HCT116 (cell line): ENCODE data around the gene CACNA2D2. TPM values are rescaled to one million over a fixed set of nuclear protein-coding genes. Genes with fewer than 3 reads are reported as not detected.

ENCODE experiments used
- ATAC-seq: fragments of 200-7000 bp; cut with Tn5 transposase; 2 replicates; pipeline ENCODE4 v1.9.1; 2020; ENCODE audit warnings: mild to moderate bottlenecking, moderate library complexity
- BruUV-seq: library from RNA; stranded (reverse); fragments of 400-500 nt; replicated peaks from 2 replicates; lab custom pipeline; 2021; lab: Mats Ljungman, UMichigan
- CTCF ChIA-PET: fragments of 300-600 bp; sonication (Branson Sonifier 250); formaldehyde crosslinking; loops from one replicate; lab custom pipeline; 2021; ENCODE audit warnings: antibody characterized with exemption; lab: Charles Lee
- POLR2A ChIA-PET: fragments of 300-600, 350-600 bp; sonication (Branson Sonifier 250); formaldehyde crosslinking; loops from one replicate; lab custom pipeline; 2021; ENCODE audit warnings: antibody characterized with exemption; lab: Charles Lee
- RAD21 ChIA-PET, 2 experiments: fragments of 300-600 bp; sonication (Branson Sonifier 250); formaldehyde crosslinking; loops; one replicate each; lab custom pipeline; 2023; ENCODE audit warnings: low total read pairs in 2 of 2; ENCODE audit not compliant: uncharacterized antibody in 2 of 2, unreplicated experiment in 2 of 2, low non-redundant PET in 1 of 2; lab: Charles Lee
- DNase-seq: peaks from one replicate; pipeline ENCODE4 v3.0.0-alpha.2; 2010; ENCODE audit warnings: low read depth, low spot score
- H2AFZ ChIP-seq: fragments of 200-600 bp; shearing (Covaris generic), sonication (generic); 2 replicates; pipeline ENCODE4 v1.6.1; 2017; ENCODE audit warnings: low read depth, mixed run types, mixed read lengths, antibody characterized with exemption, low read length; ENCODE audit not compliant: poor library complexity, severe bottlenecking
- H3K27ac ChIP-seq: 2 replicates; pipeline ENCODE4 v1.5.1; 2012; ENCODE audit warnings: low read depth, low read length
- H3K27me3 ChIP-seq: fragments of 200-600 bp; sonication (generic); 2 replicates; pipeline ENCODE4 v1.6.1; 2016; ENCODE audit warnings: mixed run types, low read length, mixed read lengths; ENCODE audit not compliant: insufficient read depth
- H3K36me3 ChIP-seq, 2 experiments: fragments of 200-500 bp in 1 of 2; fragments of 200-600 bp in 1 of 2; sonication (Bioruptor generic) in 1 of 2; sonication (generic) in 1 of 2; 2 replicates each; pipeline versions ENCODE4 v1.5.1 to v1.6.1; 2014 to 2016; ENCODE audit warnings: low read length in 2 of 2, inconsistent platforms in 1 of 2, mixed read lengths in 1 of 2, mixed run types in 1 of 2; ENCODE audit not compliant: insufficient read depth in 2 of 2, control insufficient read depth in 1 of 2
- H3K4me1 ChIP-seq, 2 experiments: fragments of 200-600 bp in 1 of 2; sonication (generic) in 1 of 2; 2 replicates each; pipeline versions ENCODE4 v1.5.1 to v1.6.1; 2012 to 2017; ENCODE audit warnings: low read length in 2 of 2, inconsistent platforms in 1 of 2, mild to moderate bottlenecking in 1 of 2, mixed read lengths in 1 of 2, mixed run types in 1 of 2, moderate library complexity in 1 of 2; ENCODE audit not compliant: insufficient read depth in 2 of 2, control insufficient read depth in 1 of 2
- H3K4me2 ChIP-seq: fragments of 200-600 bp; sonication (generic); 2 replicates; pipeline ENCODE4 v1.6.1; 2017; ENCODE audit warnings: mixed run types, low read length, mixed read lengths
- H3K4me3 ChIP-seq, 2 experiments: fragments of 200-600 bp in 1 of 2; sonication (generic) in 1 of 2; replicated peaks in 1 of 2; 2 replicates each; pipeline ENCODE4 v1.5.1; 2011 to 2016; ENCODE audit warnings: low read length in 2 of 2, control low read depth in 1 of 2, low read depth in 1 of 2, mild to moderate bottlenecking in 1 of 2, mixed read lengths in 1 of 2, mixed run types in 1 of 2
- H3K79me2 ChIP-seq: fragments of 200-600 bp; sonication (generic); 2 replicates; pipeline ENCODE4 v1.6.1; 2017; ENCODE audit warnings: mild to moderate bottlenecking, mixed run types, low read length, moderate library complexity, mixed read lengths; ENCODE audit not compliant: insufficient read depth
- H3K9ac ChIP-seq: fragments of 200-600 bp; sonication (generic); 2 replicates; pipeline ENCODE4 v1.6.1; 2016; ENCODE audit warnings: low read length, mixed read lengths
- H3K9me2 ChIP-seq: fragments of 200-600 bp; sonication (generic), shearing (Covaris generic); 2 replicates; pipeline ENCODE4 v1.6.1; 2017; ENCODE audit warnings: mixed run types, mild to moderate bottlenecking, moderate library complexity; ENCODE audit not compliant: insufficient read depth
- H3K9me3 ChIP-seq, 2 experiments: fragments of 200-500 bp in 1 of 2; fragments of 200-600 bp in 1 of 2; sonication (Bioruptor generic) in 1 of 2; sonication (generic) in 1 of 2; 2 replicates each; pipeline ENCODE4 v1.6.1; 2014 to 2017; ENCODE audit warnings: low read length in 2 of 2, mixed read lengths in 2 of 2, inconsistent platforms in 1 of 2, low read depth in 1 of 2, mild to moderate bottlenecking in 1 of 2, mixed run types in 1 of 2, moderate library complexity in 1 of 2; ENCODE audit not compliant: control insufficient read depth in 1 of 2, insufficient read depth in 1 of 2
- H4K20me1 ChIP-seq: fragments of 200-600 bp; sonication (generic), shearing (Covaris generic); 2 replicates; pipeline ENCODE4 v1.6.1; 2017; ENCODE audit warnings: mixed run types, mild to moderate bottlenecking, moderate library complexity; ENCODE audit not compliant: insufficient read depth
- CBX3 ChIP-seq: IDR thresholded peaks from 2 replicates; pipeline ENCODE4 v1.6.1; 2012; ENCODE audit warnings: low read depth
- ELF1 ChIP-seq: IDR thresholded peaks from 2 replicates; pipeline ENCODE4 v1.6.1; 2012; ENCODE audit warnings: low read depth, borderline replicate concordance
- EZH2 ChIP-seq: fragments of 200-600 bp; sonication (generic); IDR thresholded peaks from 2 replicates; pipeline ENCODE4 v1.6.1; 2017; ENCODE audit warnings: antibody characterized with exemption, mixed run types
- POLR2A ChIP-seq: IDR thresholded peaks from 2 replicates; pipeline ENCODE4 v1.7.0; 2011; ENCODE audit warnings: borderline replicate concordance; ENCODE audit not compliant: insufficient read depth, insufficient read length; ENCODE audit errors: extremely low read depth
- POLR2AphosphoS5 ChIP-seq: IDR thresholded peaks from 2 replicates; pipeline ENCODE4 v1.6.1; 2011; ENCODE audit warnings: mild to moderate bottlenecking, low read depth, low read length, moderate library complexity
- ZFX ChIP-seq: fragments of 450-650 bp; IDR thresholded peaks from 2 replicates; pipeline ENCODE4 v1.6.1; 2017
- intact Hi-C: fragments of 100-400 bp; cut with micrococcal nuclease; formaldehyde crosslinking; loops from 2 replicates; pipeline ENCODE4 v1.10.0; 2022
- total RNA-seq: library from RNA; stranded (reverse); gene quantifications from one replicate; pipeline ENCODE4 v1.2.1, GENCODE V29; 2021; ENCODE audit not compliant: unreplicated experiment

CACNA2D2 gene
- total RNA-seq, 1 experiment from 2014 or later = 10.2 TPM

DNA sequence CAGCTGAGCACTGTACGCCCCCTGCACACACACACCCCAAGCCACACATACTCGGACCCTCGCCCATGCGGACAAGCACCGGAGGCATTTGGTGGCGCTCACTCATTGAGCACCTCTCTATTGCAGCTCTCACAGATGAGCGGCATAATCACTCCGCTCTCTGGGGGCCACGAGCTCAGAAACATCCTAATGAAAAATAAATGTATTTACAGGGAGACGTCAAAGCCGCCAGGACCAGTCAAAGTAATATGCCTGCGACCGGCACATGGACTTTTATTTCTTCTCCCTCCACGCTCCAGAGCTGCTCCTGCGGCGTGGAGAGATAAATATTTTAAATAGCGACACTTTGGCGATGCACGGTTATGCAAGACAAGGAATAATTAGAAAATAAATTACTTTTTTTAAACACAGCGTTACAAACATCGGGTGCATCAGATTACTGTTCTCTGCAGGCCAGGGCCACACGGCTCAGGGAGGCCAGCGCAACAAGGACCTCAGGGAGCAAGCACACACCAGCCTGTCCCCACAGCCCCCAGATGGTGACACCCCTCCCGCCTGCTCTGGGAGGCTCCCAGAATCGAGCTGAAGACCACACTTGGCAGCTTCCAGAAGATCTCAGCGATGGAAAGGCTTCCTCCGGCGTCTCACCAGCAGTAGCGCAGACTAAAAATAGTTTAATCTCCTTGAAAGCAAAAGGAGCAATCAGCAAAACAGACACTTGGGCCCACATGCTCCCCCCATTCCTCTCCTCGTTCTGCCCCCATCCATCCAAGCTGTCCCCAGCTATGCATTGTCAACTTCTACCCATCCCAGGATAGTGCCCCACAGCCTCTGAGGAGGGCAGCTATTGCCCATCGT, 48.0 kb downstream of the CACNA2D2 start:
- ChIA-PET POLR2A (no interaction called here), RAD21 (no interaction called here), CTCF (no interaction called here)
- Histone ChIP-seq H2AFZ (no peak overlapping the region), H3K9ac (no peak overlapping the region), H3K9me2 (no peaks in the 10 kb centered on the region), H3K79me2 (no peaks in the 10 kb centered on the region), H3K4me1 (no peaks in the 10 kb centered on the region), H3K27me3 (no peaks in the 10 kb centered on the region), H3K9me3 (no peaks in the 10 kb centered on the region), H3K27ac (no peak overlapping the region), H4K20me1 (no peaks in the 10 kb centered on the region), H3K4me2 (no peak overlapping the region), H3K36me3 (no peaks in the 10 kb centered on the region), H3K4me3 (no peak overlapping the region)
- no TSS peak for BruUV-seq
- DNase-seq (no peak), ATAC-seq (no peak)
- intact Hi-C loops = no loop called here
- TF ChIP-seq POLR2A = no peak
- no peak for TF ChIP-seq CBX3
- TF ChIP-seq ELF1 = no peak

DNA sequence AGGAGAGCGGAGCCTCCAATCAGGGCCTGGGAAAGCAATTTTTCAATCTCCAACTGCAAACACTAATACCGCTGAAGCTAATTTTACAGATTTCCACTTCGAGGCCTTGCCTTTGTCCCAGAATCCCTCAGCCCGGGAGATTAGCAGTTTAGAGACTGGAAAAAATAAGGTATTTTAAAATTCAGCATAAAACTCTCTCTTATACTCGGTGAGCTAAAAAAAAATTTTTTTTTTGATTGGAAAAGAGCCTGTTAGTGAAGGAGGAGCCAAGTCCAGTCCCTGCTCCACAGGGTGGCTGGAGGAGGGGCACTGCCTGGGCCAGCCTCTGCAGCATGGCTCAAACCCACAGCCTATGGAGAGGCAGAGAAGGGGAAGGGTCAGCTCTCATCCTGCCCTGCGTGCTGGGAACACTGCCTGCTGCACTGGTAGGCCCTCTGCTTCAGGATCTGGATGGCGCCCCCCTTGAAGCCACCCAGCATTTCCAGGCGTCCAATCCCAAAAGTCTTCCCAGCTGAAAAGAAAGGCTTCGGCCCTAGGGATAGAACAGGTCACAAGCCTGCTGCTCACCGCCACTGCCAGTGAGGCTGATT, 48.9 kb downstream of the CACNA2D2 start:
- Histone ChIP-seq H3K9me3 (no peaks in the 10 kb centered on the region), H3K27ac (no peak overlapping the region), H3K4me1 (no peaks in the 10 kb centered on the region), H3K27me3 (no peaks in the 10 kb centered on the region), H3K4me3 (no peak overlapping the region), H3K36me3 (no peaks in the 10 kb centered on the region), H4K20me1 (no peaks in the 10 kb centered on the region), H3K9me2 (no peaks in the 10 kb centered on the region), H3K4me2 (no peak overlapping the region), H3K9ac (no peak overlapping the region), H3K79me2 (no peaks in the 10 kb centered on the region), H2AFZ (no peak overlapping the region)
- ATAC-seq (no peak), DNase-seq (no peak)
- intact Hi-C loops = no loop called here
- TF ChIP-seq POLR2AphosphoS5 = no peak
- TF ChIP-seq EZH2 = no peak
- TF ChIP-seq ZFX = no peak
- no TSS peak for BruUV-seq
- POLR2A ChIA-PET = no interaction called here
- CTCF ChIA-PET = no interaction called here
- RAD21 ChIA-PET = no interaction called here
